Measurements from ENCODE around the gene CLDN5.

CLDN5 gene

GRCh38 chr22:19478045-19478900, 45.9 kb downstream of the CLDN5 start:
- H2AFZ ChIP-seq (ENCODE audit: low read depth, low read length): peak overlapping the region; percentile 98
- no peaks in the 10 kb centered on the region for H3K9me3 ChIP-seq (ENCODE audit: insufficient read depth, low read length, severe bottlenecking)
- H3K4me2 ChIP-seq (ENCODE audit: insufficient read depth, low read length): peak overlapping the region; percentile 93
- TF ChIP-seq EZH2 (IDR thresholded peaks at IDR 0.05; ENCODE audit: borderline replicate concordance, low read depth, low read length, severe bottlenecking): no peak
- no peak for TF ChIP-seq CTCF (IDR thresholded peaks at IDR 0.05; ENCODE audit: borderline replicate concordance, extremely low read depth, low read length, poor library complexity, severe bottlenecking)
- no peaks in the 10 kb centered on the region for H3K27me3 ChIP-seq (ENCODE audit: insufficient read depth, low read length, poor library complexity)
- peak overlapping the region; percentile 79 for H3K9ac ChIP-seq (ENCODE audit: low read depth, low read length)
- peak overlapping the region; percentile 52 to 98 for H3K4me3 ChIP-seq (ENCODE audit: low read depth in 1 of 2, low read length in 2 of 2)
- ATAC-seq (ENCODE audit: insufficient read depth, low read depth) (no peak), DNase-seq (peak; percentile 20)
- peaks cover 55% of the 10 kb centered on the region for H3K36me3 ChIP-seq (ENCODE audit: insufficient read depth, low read length)
- H3K4me1 ChIP-seq (ENCODE audit: insufficient read depth, low read length): peaks cover 43% of the 10 kb centered on the region
- H4K20me1 ChIP-seq (ENCODE audit: insufficient read depth, low read length): peaks cover 63% of the 10 kb centered on the region
- peaks cover 86% of the 10 kb centered on the region for H3K79me2 ChIP-seq (ENCODE audit: insufficient read depth, low read length)
- peak overlapping the region; percentile 100 for H3K27ac ChIP-seq (ENCODE audit: low read length)

GRCh38 chr22:19477321-19478044, 46.7 kb downstream of the CLDN5 start:
- peaks cover 87% of the 10 kb centered on the region for H3K79me2 ChIP-seq (ENCODE audit: insufficient read depth, low read length)
- H3K27ac ChIP-seq (ENCODE audit: low read length): peak overlapping the region; percentile 100
- H3K27me3 ChIP-seq (ENCODE audit: insufficient read depth, low read length, poor library complexity): no peaks in the 10 kb centered on the region
- H3K36me3 ChIP-seq (ENCODE audit: insufficient read depth, low read length): peaks cover 56% of the 10 kb centered on the region
- H3K4me1 ChIP-seq (ENCODE audit: insufficient read depth, low read length): peaks cover 43% of the 10 kb centered on the region
- H4K20me1 ChIP-seq (ENCODE audit: insufficient read depth, low read length): peaks cover 65% of the 10 kb centered on the region
- H2AFZ ChIP-seq (ENCODE audit: low read depth, low read length): no peak overlapping the region
- no peaks in the 10 kb centered on the region for H3K9me3 ChIP-seq (ENCODE audit: insufficient read depth, low read length, severe bottlenecking)
- H3K4me3 ChIP-seq (ENCODE audit: low read depth in 1 of 2, low read length in 2 of 2): peak overlapping the region; percentile 52 to 98; a peak in 3 of 4 replicates
- peak overlapping the region; percentile 93 for H3K4me2 ChIP-seq (ENCODE audit: insufficient read depth, low read length)
- DNase-seq (no peak), ATAC-seq (ENCODE audit: insufficient read depth, low read depth) (no peak)
- no peak for TF ChIP-seq EZH2 (IDR thresholded peaks at IDR 0.05; ENCODE audit: borderline replicate concordance, low read depth, low read length, severe bottlenecking)
- TF ChIP-seq CTCF (IDR thresholded peaks at IDR 0.05; ENCODE audit: borderline replicate concordance, extremely low read depth, low read length, poor library complexity, severe bottlenecking): peak; percentile 61
- peak overlapping the region; percentile 79 for H3K9ac ChIP-seq (ENCODE audit: low read depth, low read length)

- Histone ChIP-seq H3K27ac (ENCODE audit: low read length) (no peak overlapping the region), H3K36me3 (ENCODE audit: insufficient read depth, low read length) (peaks cover 58% of the 10 kb centered on the region), H3K4me1 (ENCODE audit: insufficient read depth, low read length) (peaks cover 30% of the 10 kb centered on the region), H2AFZ (ENCODE audit: low read depth, low read length) (no peak overlapping the region), H3K9ac (ENCODE audit: low read depth, low read length) (no peak overlapping the region), H3K4me2 (ENCODE audit: insufficient read depth, low read length) (peak overlapping the region; percentile 29; the same call in 1 of the 2 replicates), H4K20me1 (ENCODE audit: insufficient read depth, low read length) (peaks cover 71% of the 10 kb centered on the region), H3K4me3 (ENCODE audit: low read depth in 1 of 2, low read length in 2 of 2) (no peak overlapping the region), H3K27me3 (ENCODE audit: insufficient read depth, low read length, poor library complexity) (no peaks in the 10 kb centered on the region), H3K9me3 (ENCODE audit: insufficient read depth, low read length, severe bottlenecking) (no peaks in the 10 kb centered on the region), H3K79me2 (ENCODE audit: insufficient read depth, low read length) (peaks cover 84% of the 10 kb centered on the region)
- DNase-seq: no peak
- ATAC-seq (ENCODE audit: insufficient read depth, low read depth): no peak
- TF ChIP-seq CTCF (IDR thresholded peaks at IDR 0.05; ENCODE audit: borderline replicate concordance, extremely low read depth, low read length, poor library complexity, severe bottlenecking) (no peak), EZH2 (IDR thresholded peaks at IDR 0.05; ENCODE audit: borderline replicate concordance, low read depth, low read length, severe bottlenecking) (no peak)
Observed at GRCh38 chr22:19476023-19476422, 48.2 kb downstream of the CLDN5 start.

Measured in DND-41 (cell line).